Activated naive CD4-positive, alpha-beta T cell treated with anti-CD3 and anti-CD28 coated beads, Interleukin-2, amount 50 U/mL, for 16 hours (primary cell): ENCODE data around the gene MRPL2.
A peak's percentile ranks its signal among the peaks of the same experiment; 100 is the strongest.
"Not testable (repeated sequence)": the region's sequence is repeated elsewhere in the genome, so short reads cannot be mapped to it uniquely, and the experiment has no call there.

ENCODE experiments used
- DNase-seq: peaks from one replicate; pipeline ENCODE4 v3.0.0-alpha.2; 2020

The MRPL2 gene

GRCh38 chr6:43081922-43082321 is 22.7 kb upstream of the MRPL2 start:
- not testable (repeated sequence) for DNase-seq

GRCh38 chr6:43081043-43081442 is 21.8 kb upstream of the MRPL2 start:
- DNase-seq: no peak

GRCh38 chr6:43078691-43079090 is 19.5 kb upstream of the MRPL2 start:
- DNase-seq: no peak

GRCh38 chr6:43077981-43078511 is 18.8 kb upstream of the MRPL2 start:
- no peak for DNase-seq

GRCh38 chr6:43077333-43077809 is 18.1 kb upstream of the MRPL2 start:
- no peak for DNase-seq

- DNase-seq: no peak
Measured at GRCh38 chr6:43076464-43077332, 17.5 kb upstream of the MRPL2 start.

- DNase-seq: peak; percentile 38
Measured at GRCh38 chr6:43075670-43076463, 16.6 kb upstream of the MRPL2 start, which contains the start of gene PTK7. PTK7 (plus strand) TSS chr6:43076314; CDS start chr6:43076489, 175 bp downstream.

- no peak for DNase-seq
Measured at GRCh38 chr6:43074847-43075669, 15.8 kb upstream of the MRPL2 start.

- no peak for DNase-seq
Measured at GRCh38 chr6:43070028-43070632, 10.9 kb upstream of the MRPL2 start.

GRCh38 chr6:43062818-43063217 is 3.6 kb upstream of the MRPL2 start:
- no peak for DNase-seq

- no peak for DNase-seq
Measured at GRCh38 chr6:43061861-43062260, 2.6 kb upstream of the MRPL2 start.

- no peak for DNase-seq
Measured at GRCh38 chr6:43060755-43061633, 1.8 kb upstream of the MRPL2 start.

GRCh38 chr6:43060034-43060754 is 960 bp upstream of the MRPL2 start:
- DNase-seq: no peak

GRCh38 chr6:43058531-43058930 is 703 bp downstream of the MRPL2 start:
- no peak for DNase-seq

GRCh38 chr6:43055966-43056365 is 3.3 kb downstream of the MRPL2 start:
- DNase-seq: no peak

GRCh38 chr6:43054206-43054943 is 4.9 kb downstream of the MRPL2 start:
- no peak for DNase-seq

- DNase-seq: peak; percentile 92
Measured at GRCh38 chr6:43053545-43054205, 5.6 kb downstream of the MRPL2 start, which contains the start of gene CUL7. CUL7 (minus strand) TSS chr6:43053851; CDS start chr6:43052788, 1,063 bp downstream.

- no peak for DNase-seq
Measured at GRCh38 chr6:43052842-43053544, 6.2 kb downstream of the MRPL2 start.
